Measurements from ENCODE around the gene PTDSS2. TPM values are rescaled to one million over a fixed set of nuclear protein-coding genes. Genes with fewer than 3 reads are reported as not detected.

The PTDSS2 gene
- total RNA-seq, 4 donors from 2014 or later = 22.3 to 31.0 (median 25.3) TPM

- WGBS = 92% methylated on average over 7 of the region's 13 CpGs
- H3K36me3 ChIP-seq = no peaks in the 10 kb centered on the region
Observed at GRCh38 chr11:479311-479710, 29.2 kb downstream of the PTDSS2 start.

GRCh38 chr11:484616-485015 lies 34.5 kb downstream of the PTDSS2 start:
- Histone ChIP-seq H3K27ac (no peak overlapping the region), H3K4me1 (no peaks in the 10 kb centered on the region), H3K9me3 (no peaks in the 10 kb centered on the region), H3K4me3 (no peak overlapping the region), H3K27me3 (no peaks in the 10 kb centered on the region), H3K36me3 (peaks cover 6% of the 10 kb centered on the region)
- no peak for TF ChIP-seq EP300 (IDR thresholded peaks at IDR 0.05)
- TF ChIP-seq, protein P1, sequence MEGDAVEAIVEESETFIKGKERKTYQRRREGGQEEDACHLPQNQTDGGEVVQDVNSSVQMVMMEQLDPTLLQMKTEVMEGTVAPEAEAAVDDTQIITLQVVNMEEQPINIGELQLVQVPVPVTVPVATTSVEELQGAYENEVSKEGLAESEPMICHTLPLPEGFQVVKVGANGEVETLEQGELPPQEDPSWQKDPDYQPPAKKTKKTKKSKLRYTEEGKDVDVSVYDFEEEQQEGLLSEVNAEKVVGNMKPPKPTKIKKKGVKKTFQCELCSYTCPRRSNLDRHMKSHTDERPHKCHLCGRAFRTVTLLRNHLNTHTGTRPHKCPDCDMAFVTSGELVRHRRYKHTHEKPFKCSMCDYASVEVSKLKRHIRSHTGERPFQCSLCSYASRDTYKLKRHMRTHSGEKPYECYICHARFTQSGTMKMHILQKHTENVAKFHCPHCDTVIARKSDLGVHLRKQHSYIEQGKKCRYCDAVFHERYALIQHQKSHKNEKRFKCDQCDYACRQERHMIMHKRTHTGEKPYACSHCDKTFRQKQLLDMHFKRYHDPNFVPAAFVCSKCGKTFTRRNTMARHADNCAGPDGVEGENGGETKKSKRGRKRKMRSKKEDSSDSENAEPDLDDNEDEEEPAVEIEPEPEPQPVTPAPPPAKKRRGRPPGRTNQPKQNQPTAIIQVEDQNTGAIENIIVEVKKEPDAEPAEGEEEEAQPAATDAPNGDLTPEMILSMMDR (IDR thresholded peaks at IDR 0.05) = no peak
- no peak for TF ChIP-seq POLR2AphosphoS5 (IDR thresholded peaks at IDR 0.05)
- TF ChIP-seq POLR2A (IDR thresholded peaks at IDR 0.05) = no peak
- WGBS = 95% methylated on average over 38 of the region's 38 CpGs
- no peak for DNase-seq (ENCODE audit: low spot score in 2 of 2)

More at GRCh38 chr11:479311-479710, 29.2 kb downstream of the PTDSS2 start:
- H3K4me3 ChIP-seq = no peak overlapping the region
- DNase-seq (ENCODE audit: low spot score in 2 of 2) = no peak
- TF ChIP-seq POLR2AphosphoS5 (IDR thresholded peaks at IDR 0.05) = no peak
- TF ChIP-seq POLR2A (IDR thresholded peaks at IDR 0.05) = no peak
- no peak for TF ChIP-seq EP300 (IDR thresholded peaks at IDR 0.05)
- TF ChIP-seq, protein P1 (IDR thresholded peaks at IDR 0.05) = no peak
- H3K9me3 ChIP-seq = no peaks in the 10 kb centered on the region
- H3K27me3 ChIP-seq = no peaks in the 10 kb centered on the region
- H3K27ac ChIP-seq = no peak overlapping the region
- H3K4me1 ChIP-seq = no peaks in the 10 kb centered on the region

GRCh38 chr11:486189-486588 lies 36.1 kb downstream of the PTDSS2 start:
- no peak overlapping the region for H3K4me3 ChIP-seq
- TF ChIP-seq EP300 (IDR thresholded peaks at IDR 0.05) = no peak
- no peak for TF ChIP-seq POLR2AphosphoS5 (IDR thresholded peaks at IDR 0.05)
- TF ChIP-seq POLR2A (IDR thresholded peaks at IDR 0.05) = no peak
- TF ChIP-seq, protein P1 (IDR thresholded peaks at IDR 0.05) = no peak
- no peak for DNase-seq (ENCODE audit: low spot score in 2 of 2)
- H3K9me3 ChIP-seq = no peaks in the 10 kb centered on the region
- WGBS = 92% methylated on average over 9 of the region's 23 CpGs
- H3K27ac ChIP-seq = no peak overlapping the region
- peaks cover 22% of the 10 kb centered on the region for H3K36me3 ChIP-seq
- H3K27me3 ChIP-seq = no peaks in the 10 kb centered on the region
- no peaks in the 10 kb centered on the region for H3K4me1 ChIP-seq

GRCh38 chr11:487571-488021 lies 37.5 kb downstream of the PTDSS2 start:
- Histone ChIP-seq H3K27ac (no peak overlapping the region), H3K27me3 (no peaks in the 10 kb centered on the region), H3K36me3 (peaks cover 25% of the 10 kb centered on the region), H3K4me1 (no peaks in the 10 kb centered on the region), H3K4me3 (no peak overlapping the region), H3K9me3 (no peaks in the 10 kb centered on the region)
- WGBS = 60% methylated on average over 15 of the region's 22 CpGs
- no peak for DNase-seq (ENCODE audit: low spot score in 2 of 2)
- TF ChIP-seq POLR2AphosphoS5 (IDR thresholded peaks at IDR 0.05) (no peak), EP300 (IDR thresholded peaks at IDR 0.05) (no peak), POLR2A (IDR thresholded peaks at IDR 0.05) (no peak)
- TF ChIP-seq, protein P1 (IDR thresholded peaks at IDR 0.05) = no peak

- Histone ChIP-seq H3K4me3 (no peak overlapping the region), H3K36me3 (peaks cover 30% of the 10 kb centered on the region), H3K4me1 (no peaks in the 10 kb centered on the region), H3K27ac (no peak overlapping the region), H3K27me3 (no peaks in the 10 kb centered on the region), H3K9me3 (no peaks in the 10 kb centered on the region)
- no peak for DNase-seq (ENCODE audit: low spot score in 2 of 2)
- 64% methylated on average over 17 of the region's 25 CpGs for WGBS
- TF ChIP-seq, protein P1 (IDR thresholded peaks at IDR 0.05) = no peak
- TF ChIP-seq POLR2AphosphoS5 (IDR thresholded peaks at IDR 0.05) (no peak), EP300 (IDR thresholded peaks at IDR 0.05) (no peak), POLR2A (IDR thresholded peaks at IDR 0.05) (no peak)
Observed at GRCh38 chr11:488062-488461, 38.0 kb downstream of the PTDSS2 start.

Measured in suprapubic skin (tissue), 4 donors.